GM12864 (cell line): ENCODE results near the gene ASIC2.

Experiments used
- DNase-seq: peaks from one replicate; pipeline ENCODE4 v3.0.0-alpha.2; 2011; ENCODE audit warnings: low read depth
- H3K4me3 ChIP-seq: 2 replicates; pipeline ENCODE4 v1.5.1; 2011; ENCODE audit warnings: mild to moderate bottlenecking, low read depth, low read length, control low read depth
- CTCF ChIP-seq: IDR thresholded peaks from 2 replicates; pipeline ENCODE4 v1.5.1; 2011; ENCODE audit warnings: low read depth, mild to moderate bottlenecking, moderate library complexity, low read length, control low read depth, inconsistent platforms; ENCODE audit errors: missing control alignments

Gene ASIC2

GRCh38 chr17:33302394-33302793, 9.3 kb upstream of the ASIC2 start:
- TF ChIP-seq CTCF: no peak
- no peak overlapping the region for H3K4me3 ChIP-seq
- no peak for DNase-seq

GRCh38 chr17:33300241-33300640, 7.1 kb upstream of the ASIC2 start:
- no peak for TF ChIP-seq CTCF
- no peak overlapping the region for H3K4me3 ChIP-seq
- DNase-seq: no peak

GRCh38 chr17:33299115-33299514, 6.0 kb upstream of the ASIC2 start:
- TF ChIP-seq CTCF: peak; percentile 34

GRCh38 chr17:33297643-33298042, 4.5 kb upstream of the ASIC2 start:
- no peak for TF ChIP-seq CTCF
- H3K4me3 ChIP-seq: no peak overlapping the region
- no peak for DNase-seq

More at GRCh38 chr17:33299115-33299514, 6.0 kb upstream of the ASIC2 start:
- no peak overlapping the region for H3K4me3 ChIP-seq
- DNase-seq: no peak

GRCh38 chr17:33294994-33295393, 1.9 kb upstream of the ASIC2 start:
- H3K4me3 ChIP-seq: no peak overlapping the region
- DNase-seq: no peak
- no peak for TF ChIP-seq CTCF

GRCh38 chr17:33292201-33292980, 704 bp downstream of the ASIC2 start:
- no peak overlapping the region for H3K4me3 ChIP-seq
- DNase-seq: no peak
- TF ChIP-seq CTCF: peak; percentile 17
